ENCODE results near the gene FAM53B. TPM values are rescaled to one million over a fixed set of nuclear protein-coding genes. Genes with fewer than 3 reads are reported as not detected.

The FAM53B gene
- total RNA-seq, 2 experiments from 2014 or later, result 15.1 to 18.0 TPM

- Mint-ChIP-seq H3K27me3 (no peaks in the 10 kb centered on the region), H3K4me3 (no peak overlapping the region), H3K27ac (peak overlapping the region; percentile 50), H3K9me3 (no peaks in the 10 kb centered on the region), H3K4me1 (ENCODE audit: low read depth) (peaks cover 81% of the 10 kb centered on the region), H3K36me3 (ENCODE audit: low read depth) (peaks cover 51% of the 10 kb centered on the region)
- TF ChIP-seq CTCF (IDR thresholded peaks at IDR 0.05), result no peak
- intact Hi-C loops (cut with micrococcal nuclease), result no loop called here
- ChIA-PET CTCF (interaction anchor here (0.8 to 7.3 kb wide), 5 partner anchors 27 to 50 kb away, joined by 3 to 102 read pairs (median 3); no protein-coding TSS in a partner anchor), POLR2A (interaction anchor here (1.2 kb wide), 1 partner anchor 27 kb away, joined by 4 read pairs; no protein-coding TSS in a partner anchor)
- ATAC-seq (no peak), DNase-seq (no peak)
Measured at GRCh38 chr10:124691421-124692099, 52.6 kb downstream of the FAM53B start.

- DNase-seq (no peak), ATAC-seq (no peak)
- Mint-ChIP-seq H3K9me3 (no peaks in the 10 kb centered on the region), H3K27me3 (no peaks in the 10 kb centered on the region), H3K4me1 (ENCODE audit: low read depth) (peaks cover 80% of the 10 kb centered on the region), H3K36me3 (ENCODE audit: low read depth) (peaks cover 51% of the 10 kb centered on the region), H3K27ac (no peak overlapping the region), H3K4me3 (no peak overlapping the region)
- POLR2A ChIA-PET, result interaction anchor here (0.7 to 4.1 kb wide), 4 partner anchors 9 to 225 kb away, joined by 3 to 68 read pairs (median 30); no protein-coding TSS in a partner anchor
- CTCF ChIA-PET, result interaction anchor here (7.3 kb wide), 1 partner anchor 27 kb away, joined by 102 read pairs; no protein-coding TSS in a partner anchor
- intact Hi-C loops (cut with micrococcal nuclease), result no loop called here
- no peak for TF ChIP-seq CTCF (IDR thresholded peaks at IDR 0.05)
Measured at GRCh38 chr10:124691002-124691401, 53.2 kb downstream of the FAM53B start.

DNA sequence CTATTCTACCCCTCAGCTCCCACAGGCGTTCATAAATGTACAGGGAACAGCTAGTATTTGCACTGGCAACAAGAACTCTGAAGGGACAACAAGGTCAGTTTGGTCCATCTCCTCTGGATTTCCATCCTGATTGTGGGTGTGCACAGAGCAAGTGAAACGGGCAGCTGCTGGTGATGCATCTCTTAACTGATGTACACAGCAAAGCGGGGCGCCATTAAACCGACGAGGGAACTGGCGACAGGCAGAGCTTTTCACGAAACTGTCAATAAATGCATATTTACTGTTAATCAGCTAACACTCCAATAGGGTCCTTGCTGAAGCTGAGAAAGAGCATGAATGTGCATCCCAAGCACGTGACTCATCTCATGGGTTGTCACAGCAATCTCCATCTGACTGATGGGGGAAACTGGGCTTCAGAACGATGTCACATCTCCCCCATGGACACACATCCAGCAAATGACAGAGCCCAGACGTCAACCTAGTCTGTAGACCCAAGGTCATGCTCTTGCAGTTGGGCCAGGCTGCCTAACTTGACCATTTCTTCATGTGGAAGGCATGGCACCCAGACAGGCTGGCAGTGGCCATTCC, 54.2 kb downstream of the FAM53B start:
- intact Hi-C loops (cut with micrococcal nuclease), result loop anchor here (2.0 to 5.0 kb wide), 3 partner anchors 29 to 52 kb away; partner anchors contain the start of gene FAM53B
- POLR2A ChIA-PET, result interaction anchor here (0.6 to 4.1 kb wide), 11 partner anchors 10 to 226 kb away, joined by 3 to 68 read pairs (median 7); no protein-coding TSS in a partner anchor
- peak overlapping the region; percentile 83 for H3K27ac Mint-ChIP-seq
- H3K36me3 Mint-ChIP-seq (ENCODE audit: low read depth), result peaks cover 45% of the 10 kb centered on the region
- no peak for TF ChIP-seq CTCF (IDR thresholded peaks at IDR 0.05)
- H3K9me3 Mint-ChIP-seq, result no peaks in the 10 kb centered on the region
- CTCF ChIA-PET, result interaction anchor here (1.5 to 7.3 kb wide), 8 partner anchors 10 to 51 kb away, joined by 4 to 102 read pairs (median 11); no protein-coding TSS in a partner anchor
- ATAC-seq (peak; percentile 10), DNase-seq (peak; percentile 56)
- peaks cover 80% of the 10 kb centered on the region for H3K4me1 Mint-ChIP-seq (ENCODE audit: low read depth)
- H3K4me3 Mint-ChIP-seq, result no peak overlapping the region
- H3K27me3 Mint-ChIP-seq, result no peaks in the 10 kb centered on the region

DNA sequence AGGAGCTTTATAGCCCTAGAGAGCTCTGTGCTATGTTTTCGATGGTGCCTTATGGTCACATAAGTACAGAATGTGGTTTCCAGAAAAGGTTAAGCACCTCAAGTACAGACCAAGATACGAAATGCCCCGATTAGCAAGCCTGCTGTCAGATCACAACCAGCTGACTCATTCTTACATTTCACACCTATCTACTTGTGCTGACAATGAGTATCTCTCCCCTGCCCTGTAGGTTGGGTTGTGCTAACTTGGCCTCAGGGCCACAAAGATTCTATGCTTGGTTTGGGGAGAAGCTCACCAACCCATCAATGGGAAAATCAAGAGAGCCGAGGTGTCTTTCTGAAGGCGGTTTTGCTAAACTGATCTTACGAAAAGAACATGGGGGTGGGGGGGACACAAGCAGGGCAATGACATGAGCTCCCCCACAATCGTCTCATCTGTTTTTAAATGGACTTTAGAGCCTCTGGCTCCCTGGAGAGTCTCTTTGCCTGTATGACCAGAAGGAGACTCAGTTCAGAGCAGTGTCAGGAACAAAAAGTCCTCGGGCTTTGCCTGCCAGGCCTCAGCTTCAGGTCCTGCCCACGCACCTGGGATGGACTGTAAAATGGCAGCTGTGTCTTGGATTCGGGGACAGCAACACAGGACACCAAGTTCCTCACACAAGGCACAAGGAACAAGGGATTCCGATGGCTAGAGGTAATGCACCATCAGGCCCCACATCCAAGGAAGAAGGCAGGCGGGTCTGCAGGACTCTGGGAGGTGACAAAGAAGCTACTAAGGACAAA, 55.1 kb downstream of the FAM53B start:
- POLR2A ChIA-PET, result interaction anchor here (0.6 to 4.1 kb wide), 27 partner anchors 10 to 227 kb away, joined by 3 to 68 read pairs (median 4); partner anchors contain the start of gene EEF1AKMT2
- TF ChIP-seq CTCF (IDR thresholded peaks at IDR 0.05), result no peak
- H3K27me3 Mint-ChIP-seq, result no peaks in the 10 kb centered on the region
- peak overlapping the region; percentile 83 for H3K27ac Mint-ChIP-seq
- H3K4me3 Mint-ChIP-seq, result no peak overlapping the region
- peak; percentile 91 for ATAC-seq
- DNase-seq, result peak; percentile 87
- no peaks in the 10 kb centered on the region for H3K9me3 Mint-ChIP-seq
- peaks cover 79% of the 10 kb centered on the region for H3K4me1 Mint-ChIP-seq (ENCODE audit: low read depth)
- H3K36me3 Mint-ChIP-seq (ENCODE audit: low read depth), result peaks cover 41% of the 10 kb centered on the region
- intact Hi-C loops (cut with micrococcal nuclease), result loop anchor here (2.0 to 5.0 kb wide), 3 partner anchors 30 to 53 kb away; partner anchors contain the start of gene FAM53B
- CTCF ChIA-PET, result interaction anchor here (0.7 to 7.3 kb wide), 23 partner anchors 8 to 149 kb away, joined by 3 to 102 read pairs (median 5); no protein-coding TSS in a partner anchor
